ENCODE measurements around the gene CITED2.

Gene CITED2

DNA sequence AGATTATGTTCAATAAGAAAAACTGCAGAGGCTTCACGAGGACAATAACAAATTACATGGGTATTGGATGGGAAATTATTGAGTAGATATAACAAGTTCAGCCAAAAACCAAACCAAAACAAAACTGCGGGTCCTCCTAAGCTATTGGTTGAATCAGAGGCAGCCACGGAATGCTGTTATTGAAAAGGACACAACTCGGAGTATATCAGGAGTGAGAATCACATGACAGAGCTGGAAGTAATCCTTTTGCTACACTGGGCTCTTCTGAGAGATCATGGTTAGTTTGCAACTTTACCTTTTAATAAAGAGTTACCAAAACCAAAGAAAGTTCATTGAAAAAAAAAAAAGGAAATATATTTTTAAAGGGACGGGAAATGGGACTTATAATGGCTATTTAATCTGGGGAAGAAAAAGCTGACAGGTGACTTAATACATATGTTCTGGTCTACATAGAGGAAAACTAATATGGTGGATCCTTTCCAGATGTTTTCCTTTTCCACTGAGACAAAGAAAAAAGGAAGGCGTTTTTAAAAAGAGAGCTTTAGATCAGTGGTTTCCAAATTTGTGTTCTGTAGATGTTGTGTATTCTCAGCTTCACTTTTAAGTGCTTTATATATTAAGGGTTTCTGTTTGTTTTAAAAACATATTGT is 6.9 kb upstream of the CITED2 start:
- DNase-seq: no peak

DNA sequence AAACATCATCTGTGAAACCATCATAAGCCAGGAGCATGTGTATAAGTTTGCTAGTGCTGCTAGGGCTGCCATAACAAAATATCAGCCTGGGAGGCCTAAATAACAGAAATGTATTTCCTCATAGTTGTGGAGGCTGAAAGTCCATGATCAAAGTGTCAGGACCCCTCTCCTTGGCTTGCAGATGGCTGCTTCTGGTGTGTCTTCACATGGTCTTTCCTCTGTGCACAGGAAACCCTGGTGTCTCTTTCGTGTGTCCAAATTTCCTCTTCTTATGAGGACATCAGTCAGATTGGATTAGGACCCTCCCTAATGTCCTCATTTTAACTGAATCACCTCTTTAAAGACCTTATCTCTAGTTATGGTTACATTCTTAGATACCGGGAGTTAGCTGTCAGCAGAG is 6.2 kb upstream of the CITED2 start:
- no peak for DNase-seq

- no peak for DNase-seq
Measured at GRCh38 chr6:139380168-139380567, 5.7 kb upstream of the CITED2 start.

GRCh38 chr6:139378882-139379341 is 4.5 kb upstream of the CITED2 start:
- peak; percentile 30 for DNase-seq

GRCh38 chr6:139378226-139378625 is 3.8 kb upstream of the CITED2 start:
- DNase-seq: no peak

GRCh38 chr6:139376604-139377218 is 2.3 kb upstream of the CITED2 start:
- no peak for DNase-seq

- DNase-seq: no peak
Measured at GRCh38 chr6:139376017-139376330, 1.5 kb upstream of the CITED2 start.

DNA sequence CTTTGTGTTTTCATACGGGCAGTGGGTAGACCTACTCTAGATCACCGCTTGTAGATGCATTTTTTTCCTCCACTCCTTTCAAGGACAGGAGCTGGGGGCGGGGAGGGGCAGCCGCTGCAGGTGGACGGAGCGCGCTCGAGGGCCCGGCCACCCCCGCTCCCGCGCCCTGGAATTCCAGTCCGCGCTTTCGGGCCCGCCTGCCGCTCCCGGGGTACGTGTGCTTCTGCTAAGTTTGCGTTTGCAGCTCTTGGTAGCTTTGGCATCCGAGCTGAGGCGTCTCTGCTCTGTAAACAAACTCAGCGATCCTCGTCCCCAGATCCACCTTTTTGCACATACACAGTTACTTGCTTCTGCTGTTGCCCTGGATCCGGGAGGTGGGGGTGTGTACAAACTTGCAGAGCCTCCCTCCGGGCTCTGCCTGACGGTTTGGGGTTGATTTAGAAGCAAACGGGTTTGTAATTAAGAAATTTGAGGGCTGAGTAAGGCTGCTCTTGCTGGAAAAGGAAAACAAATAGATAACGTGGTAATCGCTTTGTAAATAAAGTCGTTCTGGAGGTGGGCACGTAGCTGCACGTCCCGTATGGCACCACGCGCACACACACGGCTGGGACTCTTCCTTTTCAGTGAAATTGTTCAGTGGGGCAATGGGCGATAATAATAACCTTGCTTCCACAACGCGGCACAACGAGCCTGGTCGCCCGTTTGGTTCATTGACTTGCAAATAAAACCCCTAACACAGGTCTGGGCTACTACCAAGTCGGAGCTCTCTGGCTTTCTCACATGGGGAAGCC is 973 bp upstream of the CITED2 start:
- DNase-seq: peak; percentile 90

GRCh38 chr6:139373928-139374356 is 506 bp downstream of the CITED2 start:
- no peak for DNase-seq

- peak; percentile 83 for DNase-seq
Measured at GRCh38 chr6:139373154-139373927, 1.1 kb downstream of the CITED2 start.

GRCh38 chr6:139372326-139373153 is 1.9 kb downstream of the CITED2 start:
- DNase-seq: no peak

GRCh38 chr6:139371421-139372203 is 2.8 kb downstream of the CITED2 start:
- DNase-seq: no peak

GRCh38 chr6:139370999-139371345 is 3.5 kb downstream of the CITED2 start:
- DNase-seq: no peak

DNA sequence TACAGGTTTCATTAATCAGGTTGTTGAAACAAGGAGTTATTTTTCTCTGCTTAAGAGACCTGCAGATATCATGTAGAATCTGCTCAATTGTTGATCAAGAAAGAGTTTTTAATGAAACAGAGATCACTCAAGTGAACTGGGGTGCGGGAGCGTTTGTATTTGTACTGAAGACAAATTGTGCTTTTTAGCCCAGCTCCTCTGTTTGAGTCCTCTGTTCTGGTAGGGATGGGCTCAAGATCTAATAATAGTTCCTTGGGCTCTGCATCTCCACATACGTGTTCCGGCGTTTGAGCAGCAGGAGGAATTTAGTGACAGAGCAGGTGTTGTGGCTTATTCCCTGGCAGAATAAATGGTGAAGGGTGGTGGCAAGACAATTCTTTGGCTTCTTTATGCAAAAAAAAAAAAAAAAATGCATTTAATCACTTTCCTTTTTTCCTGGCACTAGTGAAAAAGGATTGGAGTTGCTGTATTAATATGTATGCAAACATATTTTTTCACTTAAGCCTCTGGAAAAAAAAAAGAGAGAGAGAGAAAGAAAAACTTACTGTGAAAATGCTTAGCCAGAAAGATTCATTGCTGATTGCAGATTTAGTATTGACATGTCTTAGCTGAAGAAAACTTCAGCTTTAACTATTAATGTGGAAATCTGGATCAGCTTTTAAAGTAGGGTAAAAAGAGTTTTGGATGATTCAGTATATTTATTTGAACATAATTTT is 4.0 kb downstream of the CITED2 start:
- DNase-seq: no peak

GRCh38 chr6:139369568-139370282 is 4.7 kb downstream of the CITED2 start:
- peak; percentile 60 for DNase-seq

GRCh38 chr6:139369068-139369467 is 5.4 kb downstream of the CITED2 start:
- DNase-seq: no peak

DNA sequence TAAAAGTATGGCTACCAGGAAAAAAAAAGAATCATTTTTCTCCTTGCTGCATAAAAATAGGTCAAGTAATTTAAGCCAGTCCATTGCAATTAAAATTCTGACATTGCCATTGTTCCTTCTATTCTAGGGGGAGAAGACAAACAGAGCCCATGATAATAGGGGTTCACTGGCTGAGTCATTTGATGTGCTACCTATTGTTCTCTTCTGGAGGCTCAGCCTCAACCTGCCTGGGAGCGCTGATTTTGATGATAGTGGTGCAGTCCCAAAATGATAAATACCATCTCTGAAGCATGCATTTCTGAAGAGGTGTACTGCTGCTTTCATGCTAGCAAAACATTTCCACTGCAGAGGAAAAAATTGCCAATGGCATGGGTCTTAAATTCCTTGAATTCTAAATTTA is 5.8 kb downstream of the CITED2 start:
- DNase-seq: no peak

GRCh38 chr6:139367810-139368351 is 6.6 kb downstream of the CITED2 start:
- DNase-seq: no peak

DNA sequence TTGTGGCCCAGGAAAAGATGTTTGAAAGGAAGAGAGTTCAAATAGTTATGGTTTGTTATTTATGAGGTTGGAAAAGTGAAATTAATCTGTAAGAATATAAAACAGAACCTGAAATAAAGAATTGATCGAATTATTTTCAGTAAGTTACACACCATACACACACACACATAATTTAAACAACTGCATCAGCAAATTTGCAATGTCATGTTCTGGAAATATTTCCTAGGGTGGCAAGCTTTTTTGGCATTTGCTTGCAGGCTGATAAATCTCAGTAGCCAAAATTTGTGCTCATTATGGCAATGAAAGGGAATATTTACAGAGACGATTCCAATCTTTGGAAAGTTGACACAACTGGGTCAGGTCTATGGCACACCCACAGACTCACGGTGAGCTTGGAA is 9.5 kb downstream of the CITED2 start:
- DNase-seq: no peak
